Globus pallidus (tissue), 1 donor: ENCODE results near the gene GASK1A.

Experiments
- DNase-seq: peaks from one replicate; pipeline ENCODE4 v3.0.0-alpha.2; 2015; ENCODE audit warnings: low spot score

GASK1A gene

DNA sequence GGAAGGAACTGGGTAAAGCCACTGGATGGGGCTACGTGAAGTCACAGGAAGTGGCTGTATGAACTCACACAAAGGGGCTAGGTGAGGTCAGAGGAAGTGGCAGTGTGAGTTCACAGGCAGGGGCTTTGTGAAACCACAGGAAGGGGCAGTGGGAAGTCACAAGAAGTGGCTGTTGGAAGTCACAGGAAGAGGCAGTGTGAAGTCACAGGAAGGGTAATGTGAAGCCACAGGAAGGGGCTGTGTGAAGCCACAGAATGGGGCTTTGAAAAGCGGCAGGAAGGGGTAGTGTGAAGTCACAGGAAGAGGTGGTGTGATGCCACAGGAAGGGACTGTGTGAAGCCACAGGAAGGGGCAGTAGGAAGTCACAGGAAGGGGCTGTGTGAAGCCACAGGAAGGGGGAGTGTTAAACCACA is 34.6 kb downstream of the GASK1A start:
- no peak for DNase-seq

DNA sequence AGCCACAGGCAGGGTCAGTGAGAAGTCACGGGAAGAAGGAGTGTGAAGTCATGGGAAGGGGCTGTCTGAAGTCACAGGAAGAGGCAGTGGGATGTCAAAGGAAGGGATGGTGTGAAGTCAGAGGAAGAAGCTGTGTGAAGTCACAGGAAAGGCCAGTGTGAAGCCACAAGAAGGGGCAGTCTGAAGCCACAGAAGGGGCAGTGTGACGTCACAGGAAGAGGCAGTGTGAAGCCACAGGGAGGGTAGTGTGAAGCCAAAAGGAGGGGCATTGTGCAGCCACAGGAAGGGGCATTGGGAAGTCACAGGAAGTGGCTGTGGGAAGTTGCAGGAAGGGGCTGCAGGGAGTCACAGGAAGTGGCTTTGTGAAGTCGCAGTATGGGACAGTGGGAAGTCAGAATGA is 35.1 kb downstream of the GASK1A start:
- no peak for DNase-seq

DNA sequence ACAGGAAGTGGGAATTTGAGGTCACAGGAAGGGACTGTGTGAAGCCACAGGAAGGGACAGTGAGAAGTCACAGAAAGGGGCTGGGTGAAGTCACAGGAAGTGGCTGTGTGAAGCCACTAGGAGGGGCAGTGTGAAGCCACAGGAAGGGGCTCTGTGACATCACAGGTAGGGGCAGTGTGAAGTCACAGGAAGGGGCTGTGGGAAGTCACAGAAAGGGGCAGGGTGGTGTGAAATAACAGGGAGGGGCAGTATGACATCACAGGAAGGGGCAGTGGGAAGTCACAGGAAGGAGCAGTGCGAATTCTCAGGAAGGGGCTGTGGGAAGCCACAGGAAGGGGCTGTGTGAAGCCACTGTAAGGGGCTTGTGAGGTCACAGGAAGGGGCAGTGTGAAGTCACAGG is 35.8 kb downstream of the GASK1A start:
- DNase-seq: no peak

DNA sequence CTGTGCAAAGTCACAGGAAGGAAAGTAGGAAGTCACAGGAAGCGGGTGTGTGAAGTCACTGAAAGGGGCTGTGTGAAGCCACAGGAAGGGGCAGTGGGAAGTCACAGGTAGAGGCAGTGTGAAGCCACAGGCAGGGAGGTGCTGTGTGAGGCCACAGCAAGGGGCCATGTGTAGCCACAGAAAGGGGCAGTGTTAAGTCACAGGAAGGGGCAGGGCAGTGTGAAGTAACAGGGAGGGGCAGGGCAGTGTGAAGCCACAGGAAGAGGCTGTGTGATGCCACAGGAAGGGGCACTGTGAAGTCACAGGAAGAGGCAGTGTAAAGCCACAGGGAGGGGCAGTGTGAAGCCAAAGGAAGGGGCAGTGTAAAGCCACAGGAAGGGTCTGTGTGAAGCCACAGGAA is 36.5 kb downstream of the GASK1A start:
- no peak for DNase-seq

DNA sequence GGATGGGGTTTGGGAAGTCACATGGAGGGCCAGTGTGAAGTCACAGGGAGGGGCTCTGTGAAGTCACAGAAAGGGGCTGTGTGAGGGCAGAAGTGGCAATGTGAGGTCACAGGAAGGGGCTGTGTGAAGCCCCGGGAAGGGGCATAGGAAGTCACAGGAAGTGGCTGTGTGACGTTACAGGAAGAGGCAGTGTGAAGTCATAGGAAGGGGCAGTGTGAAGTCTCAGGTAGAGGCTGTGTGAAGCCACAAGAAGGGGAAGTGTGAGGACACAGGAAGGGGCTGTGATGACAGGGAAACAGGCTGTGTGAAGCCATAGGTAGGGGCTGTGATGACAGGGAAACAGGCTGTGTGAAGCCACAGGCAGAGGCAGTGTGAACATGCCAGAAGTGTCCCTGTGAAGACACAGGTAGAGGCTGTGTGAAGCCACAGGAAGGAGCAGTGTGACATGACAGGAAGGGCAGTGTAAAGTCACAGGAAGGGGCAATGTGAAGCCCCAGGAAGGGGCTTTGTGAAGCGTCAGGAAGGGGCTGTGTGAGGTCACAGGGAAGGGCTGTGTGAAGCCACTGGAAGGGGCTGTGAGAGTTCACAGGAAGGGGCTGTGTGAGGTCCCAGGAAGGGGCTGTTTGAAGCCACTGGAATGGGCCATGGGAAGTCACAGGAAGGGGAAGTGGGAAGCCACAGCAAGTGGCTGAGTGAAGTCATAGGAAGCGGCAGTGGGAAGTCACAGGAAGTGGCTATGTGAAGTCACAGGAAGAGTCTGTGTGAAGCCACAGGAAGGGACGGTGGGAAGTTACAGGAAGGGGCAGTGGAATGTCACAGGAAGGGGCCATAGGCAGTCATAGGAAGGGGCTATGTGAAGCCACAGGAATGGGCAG is 37.1 kb downstream of the GASK1A start:
- no peak for DNase-seq

DNA sequence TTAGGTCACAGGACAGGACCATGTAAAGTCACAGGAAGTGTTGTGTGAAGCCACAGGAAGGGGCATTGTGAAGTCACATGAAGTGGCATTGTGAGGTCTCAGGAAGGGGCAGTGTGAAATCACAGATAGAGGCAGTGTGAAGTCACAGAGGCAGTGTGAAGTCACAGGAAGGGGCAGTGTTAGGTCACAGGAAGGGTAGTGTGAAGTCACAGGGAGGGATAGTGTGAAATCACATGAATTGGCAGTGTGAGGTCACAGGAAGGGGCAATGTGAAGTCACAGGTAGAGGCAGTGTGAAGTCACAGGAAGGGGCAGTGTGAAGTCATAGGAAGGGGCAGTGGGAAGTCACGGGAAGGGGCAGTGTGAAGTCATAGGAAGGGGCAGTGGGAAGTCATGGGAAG is 37.9 kb downstream of the GASK1A start:
- no peak for DNase-seq

DNA sequence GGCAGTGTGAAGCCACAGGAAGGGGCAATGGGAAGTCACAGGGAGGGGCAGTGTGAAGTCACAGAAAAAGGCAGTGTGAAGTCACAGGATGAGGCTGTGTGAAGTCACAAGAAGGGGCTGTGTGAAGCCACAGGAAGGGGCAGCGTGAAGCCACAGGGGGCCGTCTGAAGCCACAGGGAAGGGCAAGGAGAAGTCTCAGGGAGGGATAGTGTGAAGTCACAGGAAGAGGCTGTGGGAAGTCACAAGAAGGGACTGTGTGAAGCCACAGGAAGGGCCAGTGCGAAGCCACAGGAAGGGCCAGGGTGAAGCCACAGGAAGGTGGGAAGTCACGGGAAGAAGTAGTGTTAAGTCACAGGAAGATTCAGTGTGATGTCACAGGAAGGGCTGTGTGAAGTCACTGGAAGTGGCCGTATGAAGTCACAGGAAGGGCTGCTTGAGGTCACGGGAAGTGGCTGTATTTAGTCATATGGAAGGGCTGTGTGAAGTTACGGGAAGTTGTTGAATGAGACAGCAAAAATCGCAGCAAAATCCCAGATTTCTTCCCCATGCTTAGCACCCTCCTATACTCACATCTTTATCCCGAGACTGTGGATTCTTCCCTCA is 38.6 kb downstream of the GASK1A start:
- no peak for DNase-seq

DNA sequence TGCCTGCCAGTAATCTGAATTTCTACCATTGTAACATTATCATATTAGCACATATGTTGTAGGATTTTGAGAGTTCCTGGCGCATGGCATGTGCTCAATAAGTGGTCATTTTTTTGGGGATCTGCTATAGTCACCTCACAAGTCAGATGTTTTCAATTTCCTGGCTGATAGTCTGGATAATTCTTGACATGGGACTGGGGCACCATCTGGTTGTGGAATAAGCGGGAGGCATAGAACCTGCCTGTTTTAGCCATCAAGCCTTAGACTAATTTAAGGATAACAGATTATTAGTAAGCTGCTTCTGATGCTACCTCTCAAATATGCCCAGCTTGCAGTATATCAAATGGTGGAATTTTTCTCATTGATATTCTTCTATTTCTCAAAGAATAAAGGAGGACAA is 39.1 kb downstream of the GASK1A start:
- no peak for DNase-seq

DNA sequence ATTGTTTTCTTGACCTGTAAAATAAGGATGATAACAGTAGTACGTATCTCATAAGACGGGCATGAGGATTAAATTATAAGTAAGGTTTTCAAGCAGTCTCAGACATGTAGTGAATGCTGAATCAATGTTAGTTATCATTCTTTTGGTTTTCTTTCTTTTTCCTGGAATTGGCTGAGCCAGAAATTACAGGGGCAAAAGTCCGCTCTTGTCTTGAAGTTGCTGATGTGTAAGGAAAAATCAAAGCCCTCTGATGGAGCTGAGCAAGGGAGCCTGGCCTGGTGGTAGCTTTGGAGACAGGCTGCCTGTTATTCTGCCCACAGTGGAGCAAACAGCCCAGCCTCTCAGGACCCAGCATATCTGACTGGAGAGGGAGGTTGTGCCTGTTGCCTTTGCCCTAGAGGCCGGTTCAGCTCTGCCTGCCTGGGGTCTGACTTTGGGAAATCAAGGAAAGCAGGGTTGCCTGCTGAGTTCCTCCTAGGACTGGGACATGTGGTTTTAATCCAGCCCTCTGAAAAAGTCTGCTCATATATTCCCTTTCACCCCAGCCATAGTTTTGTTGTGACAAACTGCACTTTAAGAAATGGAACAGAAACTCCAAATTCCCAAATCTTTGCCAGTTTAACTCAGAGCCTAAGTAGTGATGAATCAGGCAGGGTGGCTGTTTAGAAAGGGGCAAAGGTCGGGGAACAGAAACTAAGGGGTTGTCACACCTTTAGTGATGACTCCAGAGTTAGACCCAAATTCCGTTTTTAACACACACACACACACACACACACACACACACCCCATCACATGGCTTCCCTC is 40.1 kb downstream of the GASK1A start:
- DNase-seq: no peak

DNA sequence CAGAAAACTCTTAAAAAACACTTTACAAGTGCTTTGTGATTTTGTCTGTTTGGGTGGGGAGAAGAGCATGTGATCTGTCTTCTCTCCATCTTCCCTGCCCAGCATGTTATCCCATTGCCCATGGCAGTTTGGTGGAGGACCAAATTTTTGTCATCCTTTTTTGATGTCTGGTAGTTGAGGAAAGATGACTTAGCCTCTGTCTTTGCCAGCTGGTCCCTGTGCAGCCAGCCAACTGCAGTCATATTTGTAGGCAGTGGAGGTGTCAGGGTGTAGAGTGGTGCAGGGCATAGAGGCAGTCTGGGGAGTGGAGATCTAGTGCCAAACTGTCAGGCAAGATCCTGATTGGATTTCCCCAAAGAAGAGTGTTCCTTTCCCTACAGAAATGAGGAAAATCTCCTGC is 40.7 kb downstream of the GASK1A start:
- no peak for DNase-seq

DNA sequence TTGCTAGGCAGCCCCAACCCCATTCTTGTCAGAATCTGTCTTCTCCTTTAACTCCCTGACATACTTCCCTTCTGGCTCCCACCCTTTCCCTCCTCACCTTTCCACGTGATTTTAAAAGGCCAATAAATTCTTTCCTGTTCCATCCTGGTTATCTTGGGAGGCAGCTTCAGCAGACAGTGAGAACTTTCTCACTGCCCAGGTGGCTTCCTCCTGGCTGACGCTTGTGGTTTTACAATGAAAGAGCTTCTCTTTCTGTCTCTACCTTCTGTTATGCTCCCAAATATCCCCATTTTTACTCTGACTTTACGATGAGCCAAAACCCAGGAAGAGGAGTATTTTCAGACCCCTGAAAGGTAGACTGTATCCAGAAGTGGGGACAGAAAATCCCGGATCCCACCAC is 42.1 kb downstream of the GASK1A start:
- DNase-seq: no peak

DNA sequence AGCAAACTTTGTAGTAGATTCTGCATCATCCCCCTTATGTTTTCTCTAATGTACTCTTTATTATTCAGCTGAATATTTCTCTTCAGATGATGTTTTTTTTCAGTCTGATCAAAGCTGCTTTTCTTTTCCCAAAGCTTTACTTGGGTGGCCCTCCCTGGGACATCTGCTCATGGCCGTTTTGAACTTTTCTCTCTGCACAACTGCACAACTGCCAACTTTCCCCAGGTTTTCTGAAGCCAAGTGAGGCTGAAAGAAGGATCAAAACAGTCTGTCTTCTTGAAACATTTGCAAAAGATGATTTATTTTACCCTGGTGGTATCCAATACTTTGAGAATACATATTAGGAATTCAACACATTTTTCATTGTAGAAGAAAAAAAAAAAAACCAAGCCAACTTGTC is 43.0 kb downstream of the GASK1A start:
- peak; percentile 27 for DNase-seq

DNA sequence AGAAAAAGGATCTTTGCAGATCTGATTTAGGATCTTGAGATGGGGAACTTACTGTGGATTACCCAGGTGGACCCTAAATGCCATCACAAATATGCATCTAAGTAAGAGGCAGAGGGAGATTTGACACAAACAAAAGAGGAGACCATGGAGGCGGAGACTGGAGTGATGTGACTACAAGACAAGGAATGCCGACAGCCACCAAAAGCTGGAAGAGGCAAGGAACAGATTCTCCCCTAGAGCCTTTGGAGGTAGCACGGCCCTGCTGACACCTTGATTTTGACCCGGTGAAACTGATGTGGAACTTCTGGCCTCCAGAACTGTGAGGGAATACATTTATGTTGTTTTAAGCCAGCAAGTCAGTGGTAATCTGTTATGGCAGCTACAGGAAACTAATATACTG is 44.0 kb downstream of the GASK1A start:
- DNase-seq: no peak

DNA sequence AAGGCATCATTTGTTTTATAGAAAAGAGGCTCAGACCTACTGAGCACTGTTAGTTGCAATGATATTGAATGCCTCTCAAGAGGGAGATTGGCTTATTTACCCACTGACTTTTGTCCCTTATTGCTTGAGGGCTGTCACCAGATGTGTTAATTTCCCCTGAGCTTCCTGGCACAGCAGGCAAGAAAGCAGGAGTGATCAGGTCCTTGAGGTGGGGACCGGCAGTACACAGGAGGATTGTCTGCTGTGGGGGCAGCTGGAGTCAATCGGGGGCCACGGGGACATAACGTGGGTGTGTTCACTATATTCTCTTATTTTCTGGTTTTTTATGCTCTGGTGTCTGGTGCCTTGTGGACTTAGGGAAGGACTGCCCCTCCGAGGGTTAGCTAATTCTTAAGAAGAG is 44.6 kb downstream of the GASK1A start:
- DNase-seq: no peak

DNA sequence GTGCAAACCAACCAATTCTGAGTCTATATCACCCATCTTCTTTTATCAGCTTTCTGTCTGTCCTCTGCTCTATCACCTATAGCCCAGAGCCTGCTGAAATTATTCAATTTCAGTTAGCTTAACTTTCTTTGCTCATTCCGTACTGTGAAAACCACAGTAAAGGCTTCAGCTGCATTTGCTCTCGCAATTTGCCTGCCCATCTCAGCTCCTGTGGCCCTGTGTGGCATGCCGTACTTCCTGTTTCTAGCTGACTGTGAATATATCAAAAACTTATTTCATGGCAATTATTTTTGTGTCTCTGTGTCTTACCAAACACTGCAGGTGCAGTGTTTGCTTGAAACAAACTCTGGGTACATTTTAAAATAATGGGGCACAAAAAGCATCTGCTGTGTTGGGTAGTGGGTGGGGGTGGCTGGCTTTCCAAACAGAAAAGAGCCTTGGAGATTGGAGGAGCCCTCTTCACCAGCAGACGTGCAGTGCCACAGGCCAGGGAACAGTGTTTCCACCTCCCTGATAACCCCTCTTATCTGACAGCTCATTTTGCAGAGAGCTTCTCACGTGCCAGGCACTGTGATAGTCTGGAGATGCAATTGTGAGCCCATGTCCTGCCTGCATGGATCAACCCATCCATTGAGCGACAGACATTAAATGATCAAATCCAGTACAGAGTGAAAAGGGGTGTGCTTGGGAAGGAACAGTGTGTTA is 45.2 kb downstream of the GASK1A start:
- no peak for DNase-seq

DNA sequence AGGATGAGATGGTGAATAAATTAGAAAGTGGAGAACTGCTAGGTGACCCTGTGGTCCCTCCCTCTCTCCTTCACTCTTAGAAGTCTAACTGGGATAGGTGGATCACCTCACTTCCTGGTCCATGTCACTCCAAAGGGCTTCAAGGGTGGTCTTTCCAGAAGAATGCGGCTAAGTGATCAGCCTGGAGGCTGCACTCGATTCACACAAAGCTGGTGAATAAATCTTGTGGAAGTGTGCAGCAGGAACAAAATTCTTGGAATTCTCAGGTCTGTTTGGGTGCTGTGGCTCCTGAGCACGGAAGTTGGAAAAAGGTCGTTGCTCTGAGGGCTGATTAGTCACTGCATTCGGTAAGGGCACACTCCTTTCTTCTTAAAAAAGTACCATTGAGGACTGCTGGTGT is 46.3 kb downstream of the GASK1A start:
- no peak for DNase-seq

DNA sequence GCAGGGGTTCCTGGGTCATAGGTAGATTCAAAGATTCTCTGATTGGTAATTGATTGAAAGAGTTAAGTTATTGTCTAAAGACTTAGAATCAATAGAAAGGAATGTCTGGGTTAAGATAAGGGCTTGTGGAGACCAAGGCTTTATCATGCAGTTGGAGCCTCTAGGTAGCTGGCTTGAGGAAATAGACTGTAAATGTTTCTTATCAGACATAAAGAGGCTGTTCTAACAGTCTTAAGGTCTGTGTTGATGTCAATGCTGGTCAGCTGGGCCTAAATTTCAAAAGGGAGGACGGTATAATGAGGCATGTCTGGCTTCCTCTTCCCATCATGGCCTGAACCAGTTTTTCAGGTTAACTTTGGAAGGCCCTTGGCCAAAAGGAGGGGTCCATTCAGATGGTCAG is 48.9 kb downstream of the GASK1A start:
- DNase-seq: no peak

DNA sequence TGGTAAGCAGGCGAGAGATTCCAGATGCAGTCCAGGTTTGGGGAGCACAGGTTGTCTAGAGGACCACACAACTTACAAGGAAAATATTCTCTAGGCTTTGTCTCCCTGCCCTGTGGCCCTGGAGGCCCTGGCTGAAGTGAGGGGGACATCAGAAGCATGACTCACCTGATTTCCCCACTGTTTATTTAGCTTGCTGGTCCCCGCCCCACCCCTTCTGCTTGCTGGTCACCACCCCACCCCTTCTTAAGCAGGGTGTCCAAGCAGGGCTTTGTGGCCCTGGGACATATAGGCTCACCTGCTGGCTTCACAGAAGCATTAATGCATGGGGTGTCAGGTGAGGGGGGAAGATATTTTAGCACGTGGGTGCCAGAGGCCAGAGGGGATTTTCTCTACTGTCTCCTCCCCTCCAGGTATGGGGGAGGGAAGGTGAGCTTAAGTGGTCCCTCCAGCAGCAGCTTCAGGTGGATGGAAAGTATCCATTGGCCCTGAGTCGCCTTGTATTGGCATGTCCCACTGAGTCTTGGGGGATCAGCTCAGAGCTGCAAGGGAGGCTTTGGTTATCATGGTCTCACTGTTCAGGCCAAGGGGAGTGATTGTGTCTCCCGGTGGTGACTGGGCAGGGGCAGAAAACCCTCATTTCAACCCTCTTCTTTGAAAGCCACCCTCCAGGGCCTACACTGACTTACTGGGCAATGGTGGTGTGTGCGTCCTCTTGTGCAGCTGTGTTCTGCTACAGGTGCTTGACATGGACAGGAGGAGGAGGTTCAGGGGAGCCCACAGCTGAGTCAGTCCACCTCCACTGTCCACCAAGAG is 49.8 kb downstream of the GASK1A start:
- no peak for DNase-seq

DNA sequence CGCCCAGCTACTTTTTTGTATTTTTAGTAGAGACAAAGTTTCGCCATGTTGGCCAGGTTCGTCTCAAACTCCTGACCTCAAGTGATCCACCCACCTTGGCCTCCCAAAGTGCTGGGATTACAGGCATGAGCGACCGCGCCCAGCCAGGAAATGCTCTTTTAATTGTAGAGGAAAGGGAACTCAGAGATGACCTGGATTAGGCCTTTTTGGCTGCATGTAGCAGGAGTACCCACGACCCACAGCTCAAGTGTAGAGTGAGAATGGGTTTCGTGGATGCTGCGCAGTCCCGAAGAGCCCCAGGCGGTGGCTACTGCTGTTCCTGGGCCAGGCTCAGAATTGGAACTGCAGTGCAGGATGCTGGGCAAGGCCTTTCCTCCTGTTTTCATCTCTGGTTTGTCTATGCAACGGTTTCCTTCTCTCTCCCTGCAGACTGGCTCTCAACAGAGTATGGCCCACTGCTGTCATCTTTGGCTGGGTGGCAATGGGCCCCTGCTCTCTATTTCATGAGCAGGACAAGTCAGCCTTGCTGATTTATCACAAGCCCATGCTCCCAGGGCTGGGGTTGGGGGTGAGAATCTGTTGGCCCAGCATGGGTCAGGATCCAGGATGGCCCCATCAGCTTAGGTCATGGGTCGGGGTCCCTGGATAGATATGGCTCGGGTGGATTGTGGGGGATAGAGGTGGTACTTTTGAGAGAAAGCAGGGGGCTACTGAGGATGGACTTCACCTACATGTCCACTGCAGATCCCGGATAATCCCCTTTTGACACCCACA is 51.2 kb downstream of the GASK1A start:
- no peak for DNase-seq

DNA sequence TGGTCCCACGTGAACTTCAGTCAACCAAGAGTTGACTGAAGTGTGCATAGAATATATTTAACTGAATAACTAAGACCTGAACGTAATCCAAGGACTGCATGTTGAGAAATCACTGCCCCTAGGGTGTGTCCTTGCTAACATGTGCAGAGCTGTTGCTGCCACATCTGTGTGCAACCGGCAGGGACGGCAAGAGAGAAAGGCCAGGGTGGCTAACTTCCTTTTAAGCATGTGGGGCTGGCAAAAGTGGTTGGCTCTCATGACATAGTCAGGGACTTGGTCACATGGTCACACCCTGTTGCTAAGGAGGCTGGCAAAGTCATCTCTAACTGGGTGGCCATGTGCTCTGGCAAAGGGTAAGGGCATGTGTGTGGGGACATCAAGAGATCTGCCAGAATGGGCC is 52.4 kb downstream of the GASK1A start:
- no peak for DNase-seq
